Keratinocyte (primary cell): ENCODE data around the gene ADAMTS17. TPM values are rescaled to one million over a fixed set of nuclear protein-coding genes. Genes with fewer than 3 reads are reported as not detected.

Experiments used
- DNase-seq: peaks from one replicate; pipeline ENCODE4 v3.0.0-alpha.2; 2011; ENCODE audit warnings: low read depth, missing footprints, low spot score
- FAIRE-seq: peaks from 2 replicates; lab custom pipeline; 2011; peaks lifted over from hg19 to GRCh38; lab: Jason Lieb, UNC
- H2AFZ ChIP-seq: 2 replicates; pipeline ENCODE4 v1.6.0; 2012; ENCODE audit warnings: low read length, control low read depth, inconsistent platforms; ENCODE audit not compliant: control insufficient read depth
- H3K27ac ChIP-seq: 2 replicates; pipeline ENCODE4 v1.5.1; 2011; ENCODE audit warnings: low read length; ENCODE audit not compliant: control insufficient read depth, insufficient read depth
- H3K27me3 ChIP-seq: 3 replicates; pipeline ENCODE4 v1.6.0; 2011; ENCODE audit warnings: low read length; ENCODE audit not compliant: control insufficient read depth, insufficient read depth; ENCODE audit errors: extremely low read depth
- H3K36me3 ChIP-seq, 2 experiments: 2 replicates in 1 of 2; 3 replicates in 1 of 2; pipeline ENCODE4 v1.5.1; 2011; ENCODE audit warnings: low read length in 2 of 2, mild to moderate bottlenecking in 1 of 2; ENCODE audit not compliant: control insufficient read depth in 2 of 2, insufficient read depth in 2 of 2; ENCODE audit errors: extremely low read depth in 1 of 2
- H3K4me1 ChIP-seq: 3 replicates; pipeline ENCODE4 v1.5.1; 2011; ENCODE audit warnings: low read length; ENCODE audit not compliant: control insufficient read depth, insufficient read depth; ENCODE audit errors: extremely low read depth
- H3K4me2 ChIP-seq: 3 replicates; pipeline ENCODE4 v1.6.0; 2011; ENCODE audit warnings: low read depth, low read length; ENCODE audit not compliant: control insufficient read depth, insufficient read depth; ENCODE audit errors: extremely low read depth
- H3K4me3 ChIP-seq, 3 experiments: fragments of 200-600 bp in 1 of 3; sonication (generic) in 1 of 3; 2 replicates in 2 of 3; 3 replicates in 1 of 3; pipeline ENCODE4 v1.5.1; 2011 to 2016; ENCODE audit warnings: low read length in 3 of 3, mild to moderate bottlenecking in 3 of 3, control low read depth in 2 of 3, inconsistent platforms in 1 of 3, low read depth in 1 of 3, mixed read lengths in 1 of 3, mixed run types in 1 of 3, moderate library complexity in 1 of 3; ENCODE audit not compliant: control insufficient read depth in 2 of 3, insufficient read depth in 2 of 3; ENCODE audit errors: extremely low read depth in 1 of 3
- H3K79me2 ChIP-seq: 2 replicates; pipeline ENCODE4 v1.6.0; 2012; ENCODE audit warnings: low read length; ENCODE audit not compliant: control insufficient read depth, insufficient read depth
- H3K9ac ChIP-seq: 3 replicates; pipeline ENCODE4 v1.6.0; 2011; ENCODE audit warnings: low read length; ENCODE audit not compliant: control insufficient read depth, insufficient read depth; ENCODE audit errors: extremely low read depth
- H3K9me1 ChIP-seq: 3 replicates; pipeline ENCODE4 v1.6.0; 2011; ENCODE audit warnings: low read length; ENCODE audit not compliant: control insufficient read depth, insufficient read depth; ENCODE audit errors: extremely low read depth
- H3K9me3 ChIP-seq: 2 replicates; pipeline ENCODE4 v1.5.1; 2012; ENCODE audit warnings: low read depth, low read length; ENCODE audit not compliant: control insufficient read depth
- H4K20me1 ChIP-seq: 3 replicates; pipeline ENCODE4 v1.6.0; 2011; ENCODE audit warnings: low read length; ENCODE audit not compliant: control insufficient read depth, insufficient read depth; ENCODE audit errors: extremely low read depth
- EZH2 ChIP-seq: IDR thresholded peaks from one replicate; pipeline ENCODE4 v1.6.1; 2012; ENCODE audit warnings: inconsistent platforms, mild to moderate bottlenecking, low read length, moderate library complexity
- dilution Hi-C: fragments of 300-500 bp; cut with MboI; formaldehyde crosslinking; loops from one replicate; pipeline ENCODE4 v1.7.0; 2020; ENCODE audit warnings: low sequenced_read_pairs; ENCODE audit not compliant: extremely low pct_ligation_motif_present
- polyA plus RNA-seq, 5 experiments: library from polyadenylated mRNA; depleted of rRNA in 3 of 5; stranded (reverse) in 3 of 5; stranded (forward) in 1 of 5; unstranded in 1 of 5; fragments of >200 nt; gene quantifications; 1 replicate in 1 of 5; 2 replicates in 3 of 5; 3 replicates in 1 of 5; pipeline versions ENCODE4 v1.2.1 to v1.2.3, GENCODE V29; 2011 to 2012; ENCODE audit warnings: missing spikeins in 2 of 5, low read depth in 1 of 5, low replicate concordance in 1 of 5
- TF ChIP-seq, protein P1 (sequence below), 3 experiments: IDR thresholded peaks in 1 of 3; conservative IDR thresholded peaks in 1 of 3; optimal IDR thresholded peaks in 1 of 3; 2 replicates in 2 of 3; 3 replicates in 1 of 3; pipeline versions ENCODE3 to v1.5.1; 2011; ENCODE audit warnings: low read length in 3 of 3, mild to moderate bottlenecking in 3 of 3, moderate library complexity in 2 of 3, control low read depth in 1 of 3, inconsistent platforms in 1 of 3; ENCODE audit not compliant: insufficient read depth in 2 of 3; ENCODE audit errors: extremely low read depth in 1 of 3

ADAMTS17 gene
- polyA plus RNA-seq, 1 donor (not counting 4 experiments of a cell fraction or from before 2014, with no cell fraction given), result 0.18 TPM

DNA sequence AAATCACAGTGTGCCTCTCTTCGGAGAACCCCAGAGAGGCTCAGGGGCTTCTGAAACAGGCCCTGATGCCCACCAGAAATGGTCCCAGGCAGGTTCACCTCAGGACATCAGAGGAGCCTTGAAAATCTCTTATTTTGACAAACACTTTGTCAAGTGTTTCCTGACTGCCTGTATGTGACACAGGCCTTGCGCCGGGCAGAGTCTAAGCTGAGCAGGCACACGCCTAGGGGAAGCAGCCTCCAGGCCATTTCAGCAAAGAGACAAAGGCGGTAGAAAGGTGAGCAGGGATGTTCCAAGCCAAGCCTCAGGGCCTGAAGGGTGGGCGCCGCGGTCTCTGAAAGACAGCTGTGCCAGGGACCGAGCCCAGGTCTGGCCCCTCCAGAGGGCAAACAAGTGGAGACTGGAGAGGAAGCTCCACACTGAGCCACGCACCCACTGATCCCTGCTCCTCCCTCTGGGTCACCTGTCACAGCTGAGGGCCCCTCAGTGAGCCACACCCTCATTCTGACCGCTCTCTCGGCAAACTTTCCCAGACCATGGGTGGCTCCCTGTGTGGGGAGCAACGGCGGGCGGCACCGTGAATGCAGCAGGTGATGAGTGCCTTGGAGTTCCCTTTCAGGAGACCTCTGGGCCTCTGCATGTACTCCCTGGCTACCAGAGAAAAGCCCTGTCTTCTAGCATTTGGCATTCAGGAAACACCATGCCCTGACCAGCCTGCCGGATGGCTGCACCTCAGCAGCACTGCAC is 136.1 kb downstream of the ADAMTS17 start:
- H3K27me3 ChIP-seq, result peaks cover 30% of the 10 kb centered on the region
- no peak overlapping the region for H3K27ac ChIP-seq
- TF ChIP-seq EZH2, result no peak
- TF ChIP-seq, protein P1, sequence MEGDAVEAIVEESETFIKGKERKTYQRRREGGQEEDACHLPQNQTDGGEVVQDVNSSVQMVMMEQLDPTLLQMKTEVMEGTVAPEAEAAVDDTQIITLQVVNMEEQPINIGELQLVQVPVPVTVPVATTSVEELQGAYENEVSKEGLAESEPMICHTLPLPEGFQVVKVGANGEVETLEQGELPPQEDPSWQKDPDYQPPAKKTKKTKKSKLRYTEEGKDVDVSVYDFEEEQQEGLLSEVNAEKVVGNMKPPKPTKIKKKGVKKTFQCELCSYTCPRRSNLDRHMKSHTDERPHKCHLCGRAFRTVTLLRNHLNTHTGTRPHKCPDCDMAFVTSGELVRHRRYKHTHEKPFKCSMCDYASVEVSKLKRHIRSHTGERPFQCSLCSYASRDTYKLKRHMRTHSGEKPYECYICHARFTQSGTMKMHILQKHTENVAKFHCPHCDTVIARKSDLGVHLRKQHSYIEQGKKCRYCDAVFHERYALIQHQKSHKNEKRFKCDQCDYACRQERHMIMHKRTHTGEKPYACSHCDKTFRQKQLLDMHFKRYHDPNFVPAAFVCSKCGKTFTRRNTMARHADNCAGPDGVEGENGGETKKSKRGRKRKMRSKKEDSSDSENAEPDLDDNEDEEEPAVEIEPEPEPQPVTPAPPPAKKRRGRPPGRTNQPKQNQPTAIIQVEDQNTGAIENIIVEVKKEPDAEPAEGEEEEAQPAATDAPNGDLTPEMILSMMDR (optimal IDR thresholded peaks at IDR 0.05 in 1 of 3, IDR thresholded peaks at IDR 0.05 in 1 of 3, conservative IDR thresholded peaks at IDR 0.05 in 1 of 3; ENCODE audit: extremely low read depth in 1 of 3, insufficient read depth in 2 of 3, low read length in 3 of 3), result no peak
- no peaks in the 10 kb centered on the region for H4K20me1 ChIP-seq
- no peaks in the 10 kb centered on the region for H3K36me3 ChIP-seq
- no peak overlapping the region for H3K4me3 ChIP-seq
- H3K9ac ChIP-seq, result no peak overlapping the region
- FAIRE-seq (no peak), DNase-seq (no peak)
- no peak overlapping the region for H3K4me2 ChIP-seq
- no peaks in the 10 kb centered on the region for H3K4me1 ChIP-seq
- H3K9me3 ChIP-seq, result no peaks in the 10 kb centered on the region
- dilution Hi-C loops, result no loop called here
- H3K79me2 ChIP-seq, result no peaks in the 10 kb centered on the region
- H3K9me1 ChIP-seq, result no peaks in the 10 kb centered on the region
- H2AFZ ChIP-seq, result no peak overlapping the region

GRCh38 chr15:100204771-100205170 is 137.0 kb downstream of the ADAMTS17 start:
- Histone ChIP-seq H3K4me3 (no peak overlapping the region), H3K9me3 (no peaks in the 10 kb centered on the region), H3K27ac (no peak overlapping the region), H2AFZ (no peak overlapping the region), H3K36me3 (no peaks in the 10 kb centered on the region), H3K9me1 (no peaks in the 10 kb centered on the region), H4K20me1 (no peaks in the 10 kb centered on the region), H3K27me3 (peaks cover 30% of the 10 kb centered on the region), H3K4me2 (no peak overlapping the region), H3K4me1 (no peaks in the 10 kb centered on the region), H3K79me2 (no peaks in the 10 kb centered on the region), H3K9ac (no peak overlapping the region)
- no peak for FAIRE-seq
- no peak for TF ChIP-seq EZH2
- TF ChIP-seq, protein P1 (optimal IDR thresholded peaks at IDR 0.05 in 1 of 3, IDR thresholded peaks at IDR 0.05 in 1 of 3, conservative IDR thresholded peaks at IDR 0.05 in 1 of 3; ENCODE audit: extremely low read depth in 1 of 3, insufficient read depth in 2 of 3, low read length in 3 of 3), result no peak
- no peak for DNase-seq
- dilution Hi-C loops, result no loop called here
